Gastroesophageal sphincter (tissue), 4 donors: Measurements from ENCODE around the gene LBX1. TPM values are rescaled to one million over a fixed set of nuclear protein-coding genes. Genes with fewer than 3 reads are reported as not detected.
A peak's percentile ranks its signal among the peaks of the same experiment; 100 is the strongest.

Source experiments
- ATAC-seq: fragments of 150-250 bp; one replicate; pipeline ENCODE4 v1.9.1; 2016; ENCODE audit warnings: mild to moderate bottlenecking, moderate library complexity
- H3K27ac ChIP-seq, 4 donors: fragments of 200-600 bp; sonication (generic) in 3 of 4; 1 replicate in 3 of 4; 2 replicates in 1 of 4; pipeline ENCODE4 v1.5.1; 2016 to 2019
- H3K27me3 ChIP-seq: fragments of 200-600 bp; sonication (generic); one replicate; pipeline ENCODE4 v1.5.1; 2019
- H3K36me3 ChIP-seq, 2 donors: fragments of 200-600 bp; sonication (generic); one replicate each; pipeline ENCODE4 v1.5.1; 2019; ENCODE audit warnings: control low read depth in 1 of 2
- H3K4me1 ChIP-seq, 3 donors: fragments of 200-600 bp; sonication (generic); 1 replicate in 2 of 3; 2 replicates in 1 of 3; pipeline ENCODE4 v1.5.1; 2016 to 2019; ENCODE audit warnings: control low read depth in 2 of 3
- H3K4me3 ChIP-seq, 2 donors: fragments of 200-600 bp; sonication (generic); one replicate each; pipeline ENCODE4 v1.5.1; 2019; ENCODE audit warnings: mild to moderate bottlenecking in 1 of 2, moderate library complexity in 1 of 2
- H3K9me3 ChIP-seq, 3 donors: fragments of 200-600 bp; sonication (generic); one replicate each; pipeline ENCODE4 v1.5.1; 2017 to 2019; ENCODE audit warnings: control low read depth in 2 of 3
- CTCF ChIP-seq, 4 experiments: fragments of 200-600 bp in 2 of 4; fragments of 450-650 bp in 2 of 4; sonication (generic) in 1 of 4; IDR thresholded peaks; one replicate each; pipeline ENCODE4 v1.5.1; 2017 to 2019; ENCODE audit warnings: antibody characterized with exemption in 4 of 4, mild to moderate bottlenecking in 2 of 4, moderate library complexity in 2 of 4
- EP300 ChIP-seq: sonication (generic); formaldehyde crosslinking; IDR thresholded peaks from one replicate; pipeline ENCODE4 v1.6.1; 2017; ENCODE audit warnings: antibody characterized with exemption, mild to moderate bottlenecking
- POLR2A ChIP-seq, 2 donors: fragments of 450-650 bp; IDR thresholded peaks; one replicate each; pipeline ENCODE4 v1.6.1; 2017; ENCODE audit warnings: antibody characterized with exemption in 2 of 2, mild to moderate bottlenecking in 2 of 2, moderate library complexity in 1 of 2
- POLR2AphosphoS5 ChIP-seq: sonication (generic); formaldehyde crosslinking; IDR thresholded peaks from one replicate; pipeline ENCODE4 v1.6.1; 2017; ENCODE audit warnings: antibody characterized with exemption
- WGBS, 2 donors: methylation state at CpG; one replicate each; pipeline ENCODE4 v1.1.5; 2018; ENCODE audit warnings: low coverage in 1 of 2; 5-methylcytosine and 5-hydroxymethylcytosine counted together
- total RNA-seq, 4 donors: library from RNA; depleted of rRNA; stranded (reverse); fragments of >200 nt; gene quantifications; one replicate each; pipeline ENCODE4 v1.1.0, GENCODE V29; 2016

The LBX1 gene
- not detected for total RNA-seq

GRCh38 chr10:101229266-101230182, at the start of gene LBX1:
Gene LBX1 (minus strand): TSS chr10:101229463. CDS start chr10:101228815, 648 bp downstream.
- Histone ChIP-seq H3K4me3 (peak within 1 kb of the TSS in 1 of 2 donors; percentile 36), H3K4me1 (peaks cover 0 to 56% (median 46%) of the 10 kb centered on the region in 3 donors)

GRCh38 chr10:101273741-101274140, 44.5 kb upstream of the LBX1 start:
- peaks cover 47% of the 10 kb centered on the region for H3K27me3 ChIP-seq
- no peak overlapping the region for H3K4me3 ChIP-seq
- TF ChIP-seq POLR2AphosphoS5 = no peak
- no peak for TF ChIP-seq POLR2A (IDR thresholded peaks at IDR 0.05)
- no peak for TF ChIP-seq CTCF (IDR thresholded peaks at IDR 0.05)
- no peak for TF ChIP-seq EP300
- H3K27ac ChIP-seq = no peak overlapping the region
- H3K9me3 ChIP-seq = no peaks in the 10 kb centered on the region
- H3K36me3 ChIP-seq = no peaks in the 10 kb centered on the region
- 85 to 87% methylated on average over 2 to 3 of the region's 4 CpGs for WGBS, 2 donors
- no peak for ATAC-seq
- no peaks in the 10 kb centered on the region for H3K4me1 ChIP-seq

More at GRCh38 chr10:101229266-101230182, at the start of gene LBX1:
- 6 to 11% methylated on average over 5 to 14 of the region's 63 CpGs for WGBS, 2 donors
- Histone ChIP-seq H3K36me3 (no peaks in the 10 kb centered on the region), H3K27ac (no peak within 1 kb of the TSS), H3K9me3 (no peaks in the 10 kb centered on the region), H3K27me3 (peaks cover 100% of the 10 kb centered on the region)
- TF ChIP-seq CTCF (IDR thresholded peaks at IDR 0.05) = no peak
- TF ChIP-seq POLR2A (IDR thresholded peaks at IDR 0.05) = no peak
- no peak for TF ChIP-seq POLR2AphosphoS5
- ATAC-seq = no peak

GRCh38 chr10:101273330-101273729, 44.1 kb upstream of the LBX1 start:
- peaks cover 48% of the 10 kb centered on the region for H3K27me3 ChIP-seq
- H3K9me3 ChIP-seq = no peaks in the 10 kb centered on the region
- no peak overlapping the region for H3K27ac ChIP-seq
- TF ChIP-seq POLR2A (IDR thresholded peaks at IDR 0.05) = no peak
- no peak for TF ChIP-seq POLR2AphosphoS5
- no peak for TF ChIP-seq EP300
- TF ChIP-seq CTCF (IDR thresholded peaks at IDR 0.05) = no peak
- no peak overlapping the region for H3K4me3 ChIP-seq
- H3K4me1 ChIP-seq = no peaks in the 10 kb centered on the region
- no peak for ATAC-seq
- H3K36me3 ChIP-seq = no peaks in the 10 kb centered on the region
- WGBS, 2 donors = 82% methylated on average over 9 of the region's 10 CpGs; no CpG with 5 or more reads in 1 of the 2 donors

- peaks cover 48% of the 10 kb centered on the region for H3K27me3 ChIP-seq
- H3K9me3 ChIP-seq = no peaks in the 10 kb centered on the region
- H3K4me1 ChIP-seq = no peaks in the 10 kb centered on the region
- WGBS, 2 donors = 37 to 39% methylated on average over 9 to 13 of the region's 13 CpGs
- no peaks in the 10 kb centered on the region for H3K36me3 ChIP-seq
- no peak overlapping the region for H3K4me3 ChIP-seq
- no peak overlapping the region for H3K27ac ChIP-seq
- peak; percentile 58 for ATAC-seq
- TF ChIP-seq CTCF (IDR thresholded peaks at IDR 0.05) = peak in 3 of 4 experiments; percentile 50 to 73 (median 66)
- TF ChIP-seq POLR2AphosphoS5 = no peak
- no peak for TF ChIP-seq EP300
These were observed 43.1 kb upstream of the LBX1 start for GRCh38 chr10:101272229-101272868.
